IPS-20b (cell line): ENCODE measurements around the gene IGDCC3.

Source experiments
- H3K27ac ChIP-seq: one replicate; pipeline ENCODE4 v1.5.1; 2013; ENCODE audit warnings: low read length
- H3K27me3 ChIP-seq: 2 replicates; pipeline ENCODE4 v1.6.1; 2013; ENCODE audit warnings: mild to moderate bottlenecking, low read length, inconsistent platforms; ENCODE audit not compliant: insufficient read depth
- H3K36me3 ChIP-seq: 2 replicates; pipeline ENCODE4 v1.6.1; 2013; ENCODE audit warnings: low read depth, mild to moderate bottlenecking, inconsistent platforms, low read length, moderate library complexity; ENCODE audit not compliant: insufficient read depth
- H3K4me1 ChIP-seq: 2 replicates; pipeline ENCODE4 v1.6.1; 2013; ENCODE audit warnings: mild to moderate bottlenecking, control low read depth, inconsistent platforms, low read length, moderate library complexity; ENCODE audit not compliant: insufficient read depth
- H3K4me3 ChIP-seq: 2 replicates; pipeline ENCODE4 v1.5.1; 2013; ENCODE audit warnings: mild to moderate bottlenecking, low read length, inconsistent platforms
- H3K9ac ChIP-seq: 2 replicates; pipeline ENCODE4 v1.6.1; 2013; ENCODE audit warnings: low read depth, mild to moderate bottlenecking, inconsistent platforms, low read length, moderate library complexity
- H3K9me3 ChIP-seq: 2 replicates; pipeline ENCODE4 v1.6.1; 2013; ENCODE audit warnings: mild to moderate bottlenecking, low read depth, low read length, inconsistent platforms; ENCODE audit not compliant: insufficient read depth

IGDCC3 gene

GRCh38 chr15:65375871-65376607 is 1.8 kb downstream of the IGDCC3 start:
- no peak overlapping the region for H3K27ac ChIP-seq
- H3K9ac ChIP-seq = no peak overlapping the region
- peaks cover 48% of the 10 kb centered on the region for H3K36me3 ChIP-seq
- peak overlapping the region; percentile 97 for H3K4me3 ChIP-seq
- no peaks in the 10 kb centered on the region for H3K9me3 ChIP-seq
- H3K4me1 ChIP-seq = peaks cover 10% of the 10 kb centered on the region; the same call in 1 of the 2 replicates
- H3K27me3 ChIP-seq = peaks cover 38% of the 10 kb centered on the region

- Histone ChIP-seq H3K9me3 (no peaks in the 10 kb centered on the region), H3K4me3 (no peak overlapping the region), H3K27me3 (peaks cover 35% of the 10 kb centered on the region), H3K36me3 (peaks cover 50% of the 10 kb centered on the region), H3K27ac (no peak overlapping the region), H3K4me1 (peaks cover 11% of the 10 kb centered on the region; the same call in 1 of the 2 replicates), H3K9ac (no peak overlapping the region)
Measured at GRCh38 chr15:65374821-65375401, 2.9 kb downstream of the IGDCC3 start.

GRCh38 chr15:65374334-65374733 is 3.5 kb downstream of the IGDCC3 start:
- H3K4me1 ChIP-seq = peaks cover 16% of the 10 kb centered on the region; the same call in 1 of the 2 replicates
- H3K27me3 ChIP-seq = peaks cover 29% of the 10 kb centered on the region
- H3K36me3 ChIP-seq = peaks cover 50% of the 10 kb centered on the region
- H3K9me3 ChIP-seq = no peaks in the 10 kb centered on the region
- H3K4me3 ChIP-seq = no peak overlapping the region
- no peak overlapping the region for H3K27ac ChIP-seq
- H3K9ac ChIP-seq = no peak overlapping the region

GRCh38 chr15:65373163-65373651 is 4.6 kb downstream of the IGDCC3 start:
- Histone ChIP-seq H3K4me1 (peaks cover 22% of the 10 kb centered on the region), H3K36me3 (peaks cover 50% of the 10 kb centered on the region), H3K9me3 (no peaks in the 10 kb centered on the region), H3K27me3 (peaks cover 20% of the 10 kb centered on the region), H3K9ac (no peak overlapping the region), H3K27ac (no peak overlapping the region), H3K4me3 (no peak overlapping the region)

GRCh38 chr15:65372787-65373067 is 5.1 kb downstream of the IGDCC3 start:
- no peak overlapping the region for H3K9ac ChIP-seq
- peaks cover 20% of the 10 kb centered on the region for H3K27me3 ChIP-seq
- no peaks in the 10 kb centered on the region for H3K9me3 ChIP-seq
- peaks cover 50% of the 10 kb centered on the region for H3K36me3 ChIP-seq
- peaks cover 25% of the 10 kb centered on the region for H3K4me1 ChIP-seq
- H3K27ac ChIP-seq = no peak overlapping the region
- no peak overlapping the region for H3K4me3 ChIP-seq

GRCh38 chr15:65371976-65372786 is 5.6 kb downstream of the IGDCC3 start:
- Histone ChIP-seq H3K27ac (no peak overlapping the region), H3K36me3 (peaks cover 50% of the 10 kb centered on the region), H3K9ac (no peak overlapping the region), H3K4me1 (peaks cover 29% of the 10 kb centered on the region), H3K9me3 (no peaks in the 10 kb centered on the region), H3K27me3 (peaks cover 20% of the 10 kb centered on the region), H3K4me3 (no peak overlapping the region)

GRCh38 chr15:65370885-65371284 is 6.9 kb downstream of the IGDCC3 start:
- Histone ChIP-seq H3K27me3 (peaks cover 8% of the 10 kb centered on the region), H3K27ac (no peak overlapping the region), H3K36me3 (peaks cover 49% of the 10 kb centered on the region), H3K4me3 (no peak overlapping the region), H3K4me1 (peaks cover 36% of the 10 kb centered on the region), H3K9ac (no peak overlapping the region), H3K9me3 (no peaks in the 10 kb centered on the region)

GRCh38 chr15:65369651-65370050 is 8.2 kb downstream of the IGDCC3 start:
- H3K9ac ChIP-seq = peak overlapping the region; percentile 65; the same call in 1 of the 2 replicates
- peaks cover 37% of the 10 kb centered on the region for H3K36me3 ChIP-seq
- no peaks in the 10 kb centered on the region for H3K9me3 ChIP-seq
- no peak overlapping the region for H3K27ac ChIP-seq
- no peaks in the 10 kb centered on the region for H3K27me3 ChIP-seq
- H3K4me1 ChIP-seq = peaks cover 43% of the 10 kb centered on the region
- H3K4me3 ChIP-seq = no peak overlapping the region

GRCh38 chr15:65369212-65369547 is 8.6 kb downstream of the IGDCC3 start:
- H3K9ac ChIP-seq = peak overlapping the region; percentile 65; the same call in 1 of the 2 replicates
- peaks cover 32% of the 10 kb centered on the region for H3K36me3 ChIP-seq
- H3K9me3 ChIP-seq = no peaks in the 10 kb centered on the region
- peak overlapping the region; percentile 37 for H3K27ac ChIP-seq
- H3K4me3 ChIP-seq = no peak overlapping the region
- H3K27me3 ChIP-seq = no peaks in the 10 kb centered on the region
- H3K4me1 ChIP-seq = peaks cover 48% of the 10 kb centered on the region

- peaks cover 26% of the 10 kb centered on the region for H3K36me3 ChIP-seq
- peak overlapping the region; percentile 86 for H3K27ac ChIP-seq
- H3K4me3 ChIP-seq = peak overlapping the region; percentile 22; the same call in 1 of the 2 replicates
- no peaks in the 10 kb centered on the region for H3K27me3 ChIP-seq
- H3K9ac ChIP-seq = peak overlapping the region; percentile 71; the same call in 1 of the 2 replicates
- peaks cover 54% of the 10 kb centered on the region for H3K4me1 ChIP-seq
- no peaks in the 10 kb centered on the region for H3K9me3 ChIP-seq
Measured at GRCh38 chr15:65368302-65369211, 9.2 kb downstream of the IGDCC3 start.
